GM12865 (cell line): ENCODE results near the gene RFX7.
A peak's percentile ranks its signal among the peaks of the same experiment; 100 is the strongest.

Experiments used
- DNase-seq: peaks from one replicate; pipeline ENCODE4 v3.0.0; 2010; ENCODE audit warnings: low read depth
- H3K4me3 ChIP-seq: 2 replicates; pipeline ENCODE4 v1.5.1; 2011; ENCODE audit warnings: mild to moderate bottlenecking, low read depth, low read length, control low read depth
- TF ChIP-seq, protein P1 (sequence below): IDR thresholded peaks from 2 replicates; pipeline ENCODE4 v1.5.1; 2011; ENCODE audit warnings: low read length, control low read depth, low read depth, inconsistent platforms; ENCODE audit not compliant: insufficient read depth; ENCODE audit errors: missing control alignments

Gene RFX7

DNA sequence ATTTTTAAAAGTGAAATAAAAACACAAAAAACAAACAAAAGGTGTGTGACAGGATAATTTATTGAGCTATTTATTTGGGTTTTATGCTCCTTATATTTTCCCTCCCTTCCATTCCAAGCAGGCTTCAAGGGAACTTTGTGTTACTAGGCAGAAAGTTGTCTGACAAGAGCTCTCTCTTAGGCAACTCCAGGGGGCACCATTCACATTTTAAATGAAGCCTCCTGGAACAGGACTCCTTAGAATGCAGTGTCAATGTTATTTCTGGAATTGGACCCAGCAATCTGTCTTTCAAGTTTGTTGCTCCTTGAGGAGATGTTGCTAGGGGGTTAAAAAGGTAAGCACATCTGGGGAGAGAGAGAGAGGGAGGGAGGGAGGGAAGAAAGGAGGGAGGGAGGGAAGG, 5.4 kb upstream of the RFX7 start:
- peak; percentile 70 for DNase-seq
- TF ChIP-seq, protein P1, sequence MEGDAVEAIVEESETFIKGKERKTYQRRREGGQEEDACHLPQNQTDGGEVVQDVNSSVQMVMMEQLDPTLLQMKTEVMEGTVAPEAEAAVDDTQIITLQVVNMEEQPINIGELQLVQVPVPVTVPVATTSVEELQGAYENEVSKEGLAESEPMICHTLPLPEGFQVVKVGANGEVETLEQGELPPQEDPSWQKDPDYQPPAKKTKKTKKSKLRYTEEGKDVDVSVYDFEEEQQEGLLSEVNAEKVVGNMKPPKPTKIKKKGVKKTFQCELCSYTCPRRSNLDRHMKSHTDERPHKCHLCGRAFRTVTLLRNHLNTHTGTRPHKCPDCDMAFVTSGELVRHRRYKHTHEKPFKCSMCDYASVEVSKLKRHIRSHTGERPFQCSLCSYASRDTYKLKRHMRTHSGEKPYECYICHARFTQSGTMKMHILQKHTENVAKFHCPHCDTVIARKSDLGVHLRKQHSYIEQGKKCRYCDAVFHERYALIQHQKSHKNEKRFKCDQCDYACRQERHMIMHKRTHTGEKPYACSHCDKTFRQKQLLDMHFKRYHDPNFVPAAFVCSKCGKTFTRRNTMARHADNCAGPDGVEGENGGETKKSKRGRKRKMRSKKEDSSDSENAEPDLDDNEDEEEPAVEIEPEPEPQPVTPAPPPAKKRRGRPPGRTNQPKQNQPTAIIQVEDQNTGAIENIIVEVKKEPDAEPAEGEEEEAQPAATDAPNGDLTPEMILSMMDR: peak; percentile 40

DNA sequence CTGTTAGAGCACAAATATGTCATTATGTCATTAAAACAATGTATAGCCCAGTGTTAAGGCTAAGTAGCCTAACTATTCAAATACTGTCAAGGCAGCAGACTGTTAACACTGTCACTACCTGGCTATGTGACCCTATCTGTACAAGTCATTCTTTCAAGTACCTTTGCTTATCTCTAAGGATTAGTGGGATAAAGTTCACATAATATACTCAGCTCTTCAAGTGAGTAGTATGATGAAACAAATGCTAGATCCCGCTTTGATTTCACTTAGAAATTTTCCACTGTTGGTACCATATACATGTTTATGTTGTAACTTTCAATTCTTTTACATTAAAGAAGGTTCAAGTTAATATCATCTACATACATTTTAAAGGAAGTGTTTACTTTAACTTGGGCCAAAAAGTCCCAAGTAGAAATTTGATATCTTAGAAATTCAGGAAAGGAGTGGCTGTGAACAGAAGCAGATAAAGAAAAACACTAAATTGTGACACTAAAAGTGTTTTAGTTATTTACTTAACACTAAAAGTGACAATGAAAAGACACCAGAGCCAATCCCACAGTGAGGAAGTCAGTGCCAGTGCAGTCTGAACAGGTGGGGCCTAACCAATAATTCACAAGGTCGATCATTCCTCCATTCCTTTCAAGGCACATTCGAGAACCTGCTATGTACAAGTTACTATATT, 4.8 kb upstream of the RFX7 start:
- TF ChIP-seq, protein P1: no peak
- DNase-seq: no peak
- no peak overlapping the region for H3K4me3 ChIP-seq

More for the DNA sequence above, 5.4 kb upstream of the RFX7 start:
- H3K4me3 ChIP-seq: no peak overlapping the region

DNA sequence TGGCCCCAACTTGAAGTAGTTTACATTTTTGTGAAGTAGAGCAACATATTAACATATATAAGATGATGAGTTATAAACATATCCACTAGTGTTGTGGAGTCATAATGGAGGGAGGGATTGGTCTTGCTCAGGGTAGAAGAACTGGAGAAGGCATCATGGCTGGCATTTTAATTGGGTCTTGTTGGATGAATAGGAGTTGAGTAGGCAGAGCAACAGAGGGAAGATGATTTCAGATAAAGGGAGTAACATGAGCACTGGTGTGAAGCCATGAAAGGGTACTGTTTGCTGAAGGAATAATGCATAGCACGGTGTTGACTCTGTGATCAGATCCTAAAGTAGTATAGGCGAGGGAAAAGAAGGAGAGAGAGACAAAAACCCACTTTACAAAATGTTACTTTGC, 3.6 kb upstream of the RFX7 start:
- TF ChIP-seq, protein P1: no peak
- no peak overlapping the region for H3K4me3 ChIP-seq
- no peak for DNase-seq

DNA sequence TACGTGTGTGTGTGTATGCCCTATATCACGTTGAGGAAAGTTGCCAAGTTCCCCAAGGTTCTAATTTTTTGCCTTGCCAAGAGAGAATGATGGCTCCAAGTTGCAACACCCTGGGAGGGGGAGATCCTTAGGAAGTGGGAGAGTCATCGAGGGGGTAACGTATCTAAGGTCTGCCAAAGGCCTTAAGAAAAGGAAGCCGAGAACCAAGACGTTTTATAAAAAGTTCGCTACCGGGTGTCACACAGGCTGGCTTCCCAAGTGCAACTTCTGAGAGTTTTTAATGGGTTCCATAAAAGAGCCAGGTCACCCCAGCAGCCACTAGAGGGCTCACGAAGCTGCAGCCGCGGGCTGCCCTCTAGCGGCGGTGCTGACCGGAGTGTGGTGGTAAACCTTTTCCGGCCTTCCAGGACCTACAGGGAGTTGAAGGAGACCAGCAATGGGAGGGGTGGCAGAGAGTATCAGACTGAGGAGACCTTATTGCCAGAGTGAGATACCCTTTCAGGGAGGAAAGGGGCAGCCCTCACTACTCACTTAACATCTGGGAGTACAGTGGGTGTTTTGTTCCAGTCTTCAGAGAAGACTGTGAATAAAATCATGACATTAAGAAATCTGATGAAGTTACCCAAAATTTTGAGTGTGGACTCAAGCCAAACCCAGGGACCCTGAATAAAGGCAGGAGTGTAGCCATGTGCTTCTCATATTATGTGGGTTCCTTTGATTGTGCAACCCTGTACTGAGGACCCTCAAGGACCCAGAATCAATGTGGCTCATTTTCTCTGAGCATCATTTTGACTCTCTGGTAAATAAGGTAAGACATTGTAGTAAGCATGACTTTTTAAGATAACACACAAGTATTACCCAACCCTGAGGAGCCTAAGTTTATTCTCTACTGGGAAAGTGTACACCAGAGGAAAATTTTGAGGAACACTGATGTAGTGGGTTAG, 2.5 kb upstream of the RFX7 start:
- H3K4me3 ChIP-seq: peak overlapping the region; percentile 73
- TF ChIP-seq, protein P1: peak; percentile 100
- peak; percentile 96 for DNase-seq

DNA sequence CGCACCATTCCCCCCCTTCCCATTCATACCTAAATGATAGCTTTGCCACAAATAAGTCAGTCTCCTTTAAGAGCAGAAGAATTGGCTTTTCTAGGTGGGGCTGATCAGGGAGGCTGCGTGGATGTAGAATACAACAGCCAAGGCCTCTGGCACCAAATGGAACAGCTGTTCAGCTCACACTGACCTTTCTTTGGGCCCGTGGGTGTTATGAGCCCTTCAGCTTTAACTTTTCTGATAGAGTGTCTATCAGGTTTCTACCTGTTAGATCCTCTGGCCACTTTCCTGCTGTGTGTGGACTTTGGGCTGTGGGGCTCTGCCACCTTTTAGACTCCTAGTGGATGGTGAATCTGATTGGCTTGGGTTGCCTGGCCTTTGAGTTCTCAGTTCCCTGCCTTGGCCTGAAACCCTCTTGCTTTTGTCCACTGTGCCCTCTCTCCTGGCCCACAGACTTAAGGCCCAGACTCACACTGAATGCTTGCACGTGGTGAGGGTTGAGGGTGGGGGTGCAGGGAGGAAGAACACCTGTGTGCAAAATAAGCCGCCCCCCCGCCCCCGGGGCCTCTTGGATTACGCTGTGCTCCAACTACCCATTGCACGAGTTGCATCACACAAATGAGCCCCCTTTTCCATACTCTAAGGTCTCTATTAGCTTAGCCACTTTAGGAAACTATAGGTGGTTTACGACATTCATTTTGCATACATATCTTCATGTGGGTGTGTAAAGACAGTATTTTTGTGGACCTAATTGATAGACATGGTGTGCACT, 1.3 kb upstream of the RFX7 start:
- peak overlapping the region; percentile 73 for H3K4me3 ChIP-seq
- DNase-seq: peak; percentile 78
- TF ChIP-seq, protein P1: no peak

DNA sequence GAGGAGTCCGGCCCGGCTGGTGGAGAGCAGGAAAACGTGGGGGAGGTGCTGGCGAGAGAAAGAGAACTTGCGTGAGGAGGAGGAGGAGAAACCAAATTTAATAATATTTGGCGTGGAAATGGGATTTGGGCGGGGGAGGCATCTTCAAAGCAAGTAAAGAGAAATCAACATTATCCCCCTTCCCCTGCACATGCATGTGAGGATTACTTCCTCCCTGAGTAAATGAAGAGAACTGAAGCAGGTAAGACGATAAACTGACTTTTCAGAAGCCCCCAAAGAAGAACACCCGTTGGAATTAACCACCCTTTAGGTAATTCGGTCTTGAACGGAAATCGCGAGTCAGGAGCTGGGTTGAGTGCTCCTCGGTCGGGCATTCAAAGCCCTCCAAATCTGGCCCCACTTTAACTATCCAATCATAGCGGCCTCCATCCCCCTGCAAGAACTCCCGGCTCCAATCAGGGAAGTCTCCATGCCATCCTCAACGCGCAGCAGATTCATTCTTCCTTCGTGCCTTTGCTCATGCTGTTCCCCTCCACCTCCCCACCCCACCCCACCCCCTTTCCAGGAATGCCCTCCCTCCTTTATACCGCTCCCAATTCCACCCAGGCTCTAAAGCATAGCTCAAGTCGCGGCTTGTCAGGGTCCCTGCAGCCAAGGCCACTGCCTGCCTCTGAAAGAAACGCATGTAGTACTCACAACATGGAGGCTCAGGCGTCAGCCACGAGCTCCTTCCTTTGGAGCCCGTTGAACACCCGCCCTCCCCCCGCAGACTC, 545 bp upstream of the RFX7 start:
- TF ChIP-seq, protein P1: no peak
- DNase-seq: peak; percentile 86
- peak overlapping the region; percentile 73 for H3K4me3 ChIP-seq
